T-helper 17 cell (primary cell): Measurements from ENCODE around the gene ZSCAN5B. TPM values are rescaled to one million over a fixed set of nuclear protein-coding genes. Genes with fewer than 3 reads are reported as not detected.
"Not testable (repeated sequence)": the region's sequence is repeated elsewhere in the genome, so short reads cannot be mapped to it uniquely, and the experiment has no call there.

Experiments used
- ATAC-seq: fragments of 150-1000 bp; cut with Tn5 transposase; 2 replicates; pipeline ENCODE4 v1.10.0; 2021; ENCODE audit warnings: mild to moderate bottlenecking, moderate library complexity
- DNase-seq, 3 donors: peaks; one replicate each; pipeline versions ENCODE4 v3.0.0 to v3.0.0-alpha.2; 2020 to 2021
- H3K9me3 ChIP-seq: one replicate; pipeline ENCODE4 v1.7.0; 2013; ENCODE audit warnings: low read length, mild to moderate bottlenecking; ENCODE audit not compliant: control insufficient read depth, poor library complexity, severe bottlenecking
- H3K27ac Mint-ChIP-seq: one replicate; pipeline ENCODE4 v1.8.0; 2022; ENCODE audit warnings: mild to moderate bottlenecking, moderate library complexity, mixed read lengths
- H3K27me3 Mint-ChIP-seq: one replicate; pipeline ENCODE4 v1.8.0; 2022; ENCODE audit warnings: mixed read lengths
- H3K36me3 Mint-ChIP-seq: one replicate; pipeline ENCODE4 v1.8.0; 2022; ENCODE audit warnings: low read depth, mixed read lengths
- H3K4me1 Mint-ChIP-seq: one replicate; pipeline ENCODE4 v1.8.0; 2022; ENCODE audit warnings: mild to moderate bottlenecking, mixed read lengths
- H3K4me3 Mint-ChIP-seq: one replicate; pipeline ENCODE4 v1.8.0; 2022; ENCODE audit warnings: mild to moderate bottlenecking, moderate library complexity, mixed read lengths
- total RNA-seq, 4 donors: library from RNA in 2 of 4; stranded (reverse) in 2 of 4; gene quantifications; one replicate each; pipeline ENCODE4 v1.2.3 and lab custom pipeline; 2022 to 2026

ZSCAN5B gene
- total RNA-seq, 2 donors from 2014 or later = not detected

DNA sequence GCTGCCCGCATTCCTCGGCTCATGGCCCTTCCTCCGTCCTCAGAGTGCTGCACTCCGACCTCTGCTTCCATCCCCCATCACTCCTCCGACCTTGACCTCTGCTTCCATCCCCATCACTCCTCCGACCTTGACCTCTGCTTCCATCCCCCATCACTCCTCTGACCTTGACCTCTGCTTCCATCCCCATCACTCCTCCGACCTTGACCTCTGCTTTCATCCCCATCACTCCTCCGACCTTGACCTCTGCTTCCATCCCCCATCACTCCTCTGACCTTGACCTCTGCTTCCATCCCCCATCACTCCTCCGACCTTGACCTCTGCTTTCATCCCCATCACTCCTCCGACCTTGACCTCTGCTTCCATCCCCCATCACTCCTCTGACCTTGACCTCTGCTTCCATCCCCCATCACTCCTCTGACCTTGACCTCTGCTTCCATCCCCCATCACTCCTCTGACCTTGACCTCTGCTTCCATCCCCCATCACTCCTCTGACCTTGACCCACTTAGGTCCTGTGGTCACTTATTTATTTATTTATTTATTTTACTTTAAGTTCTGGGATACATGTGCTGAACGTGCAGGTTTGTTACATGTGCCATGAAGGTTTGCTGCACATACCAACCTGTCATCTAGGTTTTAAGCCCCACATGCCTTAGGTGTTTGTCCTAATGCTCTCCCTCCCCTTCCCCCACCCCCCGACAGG lies 48.5 kb downstream of the ZSCAN5B start:
- H3K4me1 Mint-ChIP-seq = peaks cover 10% of the 10 kb centered on the region
- ATAC-seq, H3K36me3 Mint-ChIP-seq: not testable (repeated sequence)

DNA sequence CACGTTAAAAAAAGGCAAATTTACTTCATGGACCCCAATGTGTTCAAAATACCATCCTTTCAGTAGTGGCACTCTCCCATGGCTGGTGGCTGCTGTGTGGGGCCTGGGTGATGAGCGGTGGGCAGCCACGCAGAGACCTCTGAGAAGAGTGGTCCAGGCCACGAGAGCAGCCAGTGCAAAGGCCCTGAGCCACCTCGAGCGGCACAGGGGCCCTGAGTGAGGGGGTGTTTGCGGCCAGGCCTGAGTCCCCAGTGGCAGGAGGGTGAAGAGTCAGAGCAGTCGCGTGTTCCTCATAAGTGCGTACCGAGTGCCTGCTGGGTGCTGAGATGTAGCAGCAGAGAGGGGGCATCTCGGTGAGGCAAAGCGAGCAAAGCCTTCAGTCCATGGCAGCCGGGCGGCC lies 49.5 kb downstream of the ZSCAN5B start:
- H3K27me3 Mint-ChIP-seq = no peaks in the 10 kb centered on the region
- peaks cover 4% of the 10 kb centered on the region for H3K36me3 Mint-ChIP-seq
- peaks cover 6% of the 10 kb centered on the region for H3K4me1 Mint-ChIP-seq
- no peak overlapping the region for H3K4me3 Mint-ChIP-seq
- ATAC-seq (no peak), DNase-seq (no peak)
- no peak overlapping the region for H3K27ac Mint-ChIP-seq
- no peaks in the 10 kb centered on the region for H3K9me3 ChIP-seq

More for the DNA sequence above, 48.5 kb downstream of the ZSCAN5B start:
- H3K9me3 ChIP-seq, H3K4me3 Mint-ChIP-seq, H3K27me3 Mint-ChIP-seq, DNase-seq, H3K27ac Mint-ChIP-seq: not testable (repeated sequence)

DNA sequence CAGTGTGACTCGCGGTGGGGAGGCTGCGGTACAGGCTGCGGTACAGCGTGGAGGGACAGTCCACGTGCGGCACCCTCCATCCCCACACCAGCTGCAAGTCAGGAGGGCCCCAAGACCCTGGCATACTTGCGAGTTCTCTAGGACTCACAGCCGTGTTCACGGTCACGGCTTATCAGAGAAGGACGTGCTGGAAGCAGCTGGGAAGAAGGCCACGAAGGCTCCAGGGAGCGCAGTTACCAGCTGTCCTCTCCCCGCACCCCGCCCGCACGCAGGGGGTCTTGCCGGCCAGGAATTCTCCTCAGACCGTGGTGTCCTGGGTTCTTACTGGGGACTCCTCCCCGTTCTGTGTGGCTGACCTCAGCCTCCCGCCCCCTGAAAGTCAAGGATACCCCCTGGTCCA lies 50.3 kb downstream of the ZSCAN5B start:
- no peak overlapping the region for H3K4me3 Mint-ChIP-seq
- H3K4me1 Mint-ChIP-seq = peaks cover 6% of the 10 kb centered on the region
- ATAC-seq (no peak), DNase-seq (no peak)
- peaks cover 4% of the 10 kb centered on the region for H3K36me3 Mint-ChIP-seq
- H3K9me3 ChIP-seq = no peaks in the 10 kb centered on the region
- H3K27me3 Mint-ChIP-seq = no peaks in the 10 kb centered on the region
- no peak overlapping the region for H3K27ac Mint-ChIP-seq

DNA sequence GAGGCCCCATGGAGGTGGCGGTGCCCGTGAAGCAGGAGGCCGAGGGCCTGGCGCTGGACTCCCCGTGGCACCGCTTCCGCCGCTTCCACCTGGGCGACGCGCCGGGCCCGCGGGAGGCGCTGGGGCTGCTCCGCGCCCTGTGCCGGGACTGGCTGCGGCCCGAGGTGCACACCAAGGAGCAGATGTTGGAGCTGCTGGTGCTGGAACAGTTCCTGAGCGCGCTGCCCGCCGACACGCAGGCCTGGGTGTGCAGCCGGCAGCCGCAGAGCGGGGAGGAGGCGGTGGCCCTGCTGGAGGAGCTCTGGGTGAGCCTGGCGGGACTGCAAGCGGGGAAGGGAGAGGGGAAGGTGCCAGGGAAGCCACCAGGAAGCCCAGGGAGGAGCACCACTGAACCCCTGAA lies 50.7 kb downstream of the ZSCAN5B start:
- H3K4me1 Mint-ChIP-seq = peaks cover 8% of the 10 kb centered on the region
- ATAC-seq (no peak), DNase-seq (no peak)
- H3K27ac Mint-ChIP-seq = no peak overlapping the region
- H3K36me3 Mint-ChIP-seq = peaks cover 4% of the 10 kb centered on the region
- H3K27me3 Mint-ChIP-seq = no peaks in the 10 kb centered on the region
- no peaks in the 10 kb centered on the region for H3K9me3 ChIP-seq
- no peak overlapping the region for H3K4me3 Mint-ChIP-seq

DNA sequence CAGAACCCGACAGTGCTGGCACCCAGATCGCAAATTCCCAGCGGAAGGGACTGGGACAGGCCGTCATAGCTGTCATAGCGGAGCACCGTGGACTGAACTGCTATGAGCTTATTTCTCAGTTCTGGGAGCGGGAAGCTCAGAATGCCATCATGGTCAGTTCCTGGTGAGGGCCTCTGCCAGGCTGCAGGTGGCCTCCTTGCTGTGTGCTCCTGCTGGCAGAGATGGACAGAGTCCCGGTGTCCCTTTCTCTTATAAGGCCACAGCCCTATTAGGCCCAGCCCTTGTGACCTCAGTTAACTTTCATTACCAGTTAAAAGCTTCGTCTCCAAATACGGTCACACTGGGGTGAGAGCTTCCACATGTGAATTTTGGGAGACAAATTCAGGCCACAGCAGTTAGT lies 51.9 kb downstream of the ZSCAN5B start:
- H3K9me3 ChIP-seq = no peaks in the 10 kb centered on the region
- Mint-ChIP-seq H3K27me3 (no peaks in the 10 kb centered on the region), H3K4me3 (no peak overlapping the region), H3K36me3 (peaks cover 4% of the 10 kb centered on the region), H3K4me1 (peaks cover 14% of the 10 kb centered on the region), H3K27ac (no peak overlapping the region)
- DNase-seq = no peak
- no peak for ATAC-seq

DNA sequence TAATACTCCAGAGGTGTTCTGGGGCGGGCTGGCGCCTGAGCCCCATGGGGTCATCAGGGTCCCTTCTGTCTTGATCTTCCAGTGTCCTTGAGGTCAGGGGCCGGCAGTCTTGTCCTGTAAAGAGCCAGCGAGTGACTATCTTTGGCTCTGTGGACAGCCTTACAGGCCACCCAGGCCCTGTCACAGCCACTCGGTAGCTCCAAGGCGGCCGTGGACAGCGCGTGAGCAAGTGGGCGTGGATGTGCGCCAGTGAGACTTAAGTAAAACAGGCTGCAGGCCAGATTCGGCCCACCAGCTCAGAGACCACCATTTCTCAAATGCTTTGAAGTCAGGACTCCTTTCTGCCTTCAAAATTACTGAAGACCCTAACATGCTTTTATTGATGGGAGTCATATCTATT lies 52.8 kb downstream of the ZSCAN5B start:
- H3K36me3 Mint-ChIP-seq = peaks cover 4% of the 10 kb centered on the region
- DNase-seq = no peak

DNA sequence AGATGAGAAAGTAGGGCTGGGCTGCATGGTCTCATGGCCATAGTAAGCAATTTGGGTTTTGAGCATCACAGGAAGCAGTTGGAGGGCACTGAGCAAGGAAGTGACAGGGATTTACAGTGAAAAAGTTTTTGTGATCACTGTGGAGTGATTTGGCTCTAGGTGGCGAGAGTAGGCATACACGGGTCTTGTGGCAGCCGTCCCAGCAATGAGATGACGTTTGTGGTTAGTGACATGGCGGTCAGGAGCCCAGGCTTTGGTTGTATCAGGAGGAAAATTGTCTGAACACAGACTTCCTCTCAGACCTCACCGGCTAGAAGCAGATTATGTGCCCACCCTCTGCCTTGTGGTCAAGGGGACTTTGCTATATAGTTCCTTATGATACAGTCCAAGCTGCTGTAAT lies 53.2 kb downstream of the ZSCAN5B start:
- peaks cover 2% of the 10 kb centered on the region for H3K36me3 Mint-ChIP-seq
- H3K4me3 Mint-ChIP-seq = no peak overlapping the region
- H3K4me1 Mint-ChIP-seq = peaks cover 25% of the 10 kb centered on the region
- DNase-seq (no peak), ATAC-seq (no peak)
- H3K27ac Mint-ChIP-seq = peak overlapping the region; percentile 84
- no peaks in the 10 kb centered on the region for H3K9me3 ChIP-seq
- no peaks in the 10 kb centered on the region for H3K27me3 Mint-ChIP-seq

More for the DNA sequence above, 52.8 kb downstream of the ZSCAN5B start:
- Mint-ChIP-seq H3K4me1 (peaks cover 23% of the 10 kb centered on the region), H3K27me3 (no peaks in the 10 kb centered on the region), H3K27ac (peak overlapping the region; percentile 84), H3K4me3 (no peak overlapping the region)
- H3K9me3 ChIP-seq = no peaks in the 10 kb centered on the region
- ATAC-seq = no peak

DNA sequence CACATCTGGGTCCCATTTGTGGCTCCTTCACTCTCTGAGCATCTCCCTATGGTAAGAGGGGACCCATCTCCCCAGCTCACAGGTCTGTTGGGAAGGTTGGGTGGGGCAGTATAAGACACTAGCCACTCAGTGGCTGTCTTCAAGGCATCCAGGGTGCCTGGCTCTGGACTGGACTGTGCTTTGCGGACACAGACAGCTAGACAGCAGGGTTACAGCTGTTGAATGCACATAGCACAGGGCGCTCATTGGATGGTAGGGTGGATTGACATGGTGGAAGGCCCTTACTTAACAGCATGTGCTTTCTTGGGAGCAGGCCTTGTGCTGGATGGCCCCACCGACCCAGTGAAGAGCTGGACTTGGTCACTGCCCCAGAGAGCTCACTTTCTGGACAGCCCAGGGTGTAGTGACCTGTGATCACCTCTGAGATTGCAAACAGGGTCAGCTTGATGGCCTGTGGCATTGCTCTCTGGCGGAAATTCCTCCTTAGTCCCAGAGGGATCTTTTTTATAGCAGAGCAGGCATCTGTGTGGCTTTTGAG lies 54.6 kb downstream of the ZSCAN5B start:
- H3K27me3 Mint-ChIP-seq = no peaks in the 10 kb centered on the region
- no peak for DNase-seq
- H3K4me3 Mint-ChIP-seq = no peak overlapping the region
- H3K36me3 Mint-ChIP-seq = peaks cover 2% of the 10 kb centered on the region
- H3K27ac Mint-ChIP-seq = peak overlapping the region; percentile 84
- H3K4me1 Mint-ChIP-seq = peaks cover 25% of the 10 kb centered on the region
- no peaks in the 10 kb centered on the region for H3K9me3 ChIP-seq
- no peak for ATAC-seq

DNA sequence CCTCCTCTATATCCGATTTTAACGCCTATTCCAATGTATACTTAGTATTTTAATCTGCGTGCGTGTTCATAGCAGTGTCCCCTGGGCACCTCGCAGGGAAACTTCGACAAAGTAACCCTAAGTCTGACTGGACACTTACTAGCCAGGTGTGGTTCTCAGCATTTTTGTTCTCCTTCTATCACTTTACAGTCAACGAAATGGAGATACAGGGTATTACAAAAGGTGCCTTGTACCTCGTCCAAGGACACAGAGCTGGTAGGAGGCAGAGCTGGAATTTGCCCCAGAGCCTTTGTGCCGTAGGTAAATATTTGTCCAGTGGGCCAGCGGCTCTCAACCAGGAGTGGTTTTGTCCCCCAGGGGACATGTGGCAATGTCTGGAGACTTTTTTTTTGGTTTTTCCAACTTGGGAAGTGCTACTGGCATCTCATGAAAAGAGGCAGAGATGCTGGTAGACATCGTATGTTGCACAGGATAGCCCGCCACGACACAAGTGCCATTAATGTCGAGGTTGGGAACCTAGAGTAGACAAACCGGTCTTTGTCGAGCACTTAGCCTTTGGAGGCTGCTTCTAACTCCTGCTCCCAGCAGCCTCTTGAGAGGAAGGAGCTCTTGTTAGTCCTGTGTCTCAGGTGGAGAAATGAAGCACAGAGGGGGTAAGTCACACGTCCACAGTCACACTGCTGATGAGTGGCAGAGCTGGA lies 55.3 kb downstream of the ZSCAN5B start:
- Mint-ChIP-seq H3K27me3 (no peaks in the 10 kb centered on the region), H3K36me3 (peaks cover 2% of the 10 kb centered on the region), H3K27ac (peak overlapping the region; percentile 96), H3K4me3 (peak overlapping the region; percentile 99), H3K4me1 (peaks cover 25% of the 10 kb centered on the region)
- H3K9me3 ChIP-seq = no peaks in the 10 kb centered on the region
- no peak for DNase-seq
- no peak for ATAC-seq

DNA sequence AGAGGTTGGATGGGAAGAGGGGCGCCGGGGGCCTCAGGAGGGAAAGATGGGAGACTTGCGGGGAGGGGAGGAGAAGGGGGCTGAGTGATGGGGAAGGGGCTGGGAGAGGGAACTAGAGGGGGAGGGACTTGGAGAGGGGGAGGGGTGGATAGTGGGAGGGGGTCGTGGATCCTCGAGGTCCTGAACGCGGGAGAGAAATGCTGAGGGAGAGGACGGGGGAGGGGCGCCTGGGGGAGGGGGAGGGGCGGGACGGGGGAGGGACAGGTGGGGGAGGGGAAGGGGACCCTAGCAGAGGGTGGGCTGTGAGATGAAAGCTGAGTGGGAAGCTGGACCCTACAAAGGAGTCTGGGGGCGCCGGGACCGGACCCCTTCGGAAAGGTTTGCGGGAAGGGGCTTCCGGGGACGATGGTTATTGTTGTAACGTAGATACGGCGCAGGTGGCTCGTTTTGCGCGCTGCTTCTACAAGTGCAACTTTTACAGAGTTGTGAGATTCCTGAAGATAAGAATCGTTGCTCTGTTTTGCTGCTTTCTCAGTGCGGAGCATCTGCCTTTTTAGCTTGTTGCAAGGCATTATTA lies 56.1 kb downstream of the ZSCAN5B start:
- Mint-ChIP-seq H3K4me3 (peak overlapping the region; percentile 99), H3K27me3 (no peaks in the 10 kb centered on the region), H3K36me3 (peaks cover under 1% of the 10 kb centered on the region), H3K27ac (peak overlapping the region; percentile 96), H3K4me1 (peaks cover 25% of the 10 kb centered on the region)
- no peaks in the 10 kb centered on the region for H3K9me3 ChIP-seq
- DNase-seq (peak in 1 of 3 donors; percentile 23), ATAC-seq (no peak)

DNA sequence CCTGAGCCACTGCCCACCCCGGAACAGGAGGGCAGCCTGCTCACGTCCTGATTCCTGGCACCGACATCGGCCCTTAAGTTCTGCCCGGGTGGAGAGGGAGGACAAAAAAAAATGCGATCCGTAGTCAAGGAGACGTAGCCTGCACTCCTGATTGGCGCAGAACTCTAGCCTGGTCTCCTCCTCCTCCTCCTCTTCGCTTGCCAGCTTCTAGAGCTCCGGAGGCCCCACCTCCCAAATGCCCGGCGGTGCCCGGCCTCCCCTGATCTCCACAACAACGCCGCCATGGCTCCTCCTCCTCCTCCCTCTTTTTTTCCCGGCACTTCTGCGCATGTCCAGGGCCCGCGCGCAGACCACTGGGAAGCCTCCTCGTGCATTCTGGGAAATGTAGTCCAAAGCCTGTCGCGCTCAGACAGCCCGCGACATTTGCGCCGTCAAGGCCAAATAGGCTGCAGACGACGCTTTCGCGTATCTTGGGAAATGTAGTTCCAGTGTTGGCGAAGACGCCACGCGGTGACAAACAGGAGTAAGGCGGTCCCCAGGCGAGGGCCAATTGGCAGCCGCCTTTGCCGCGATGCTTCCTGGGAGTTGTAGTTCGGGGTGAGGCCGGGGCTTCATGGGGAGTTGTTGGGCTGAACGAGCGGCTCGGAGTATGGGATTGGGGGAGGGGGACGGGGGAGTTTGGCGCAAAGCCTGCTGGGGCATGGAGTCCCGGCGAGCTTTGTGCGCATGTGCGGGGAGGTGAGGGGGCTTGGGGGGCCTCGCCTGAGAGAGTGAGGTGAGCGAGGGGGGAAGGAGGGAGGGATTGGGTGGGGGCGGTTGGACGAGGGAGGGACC lies 56.8 kb downstream of the ZSCAN5B start, which contains the start of gene ZNF444:
TSS of gene ZNF444 (plus strand) at position 705 of the 834 bp plus-strand sequence. CDS start 5,625 bp downstream, outside the sequence.
- H3K36me3 Mint-ChIP-seq = no peaks in the 10 kb centered on the region
- peak; percentile 94 to 98 (median 98) for DNase-seq
- peak; percentile 89 for ATAC-seq
- no peaks in the 10 kb centered on the region for H3K9me3 ChIP-seq
- H3K27me3 Mint-ChIP-seq = no peaks in the 10 kb centered on the region
- peak within 1 kb of the TSS; percentile 99 for H3K4me3 Mint-ChIP-seq
- H3K4me1 Mint-ChIP-seq = peaks cover 25% of the 10 kb centered on the region
- H3K27ac Mint-ChIP-seq = peak within 1 kb of the TSS; percentile 96

DNA sequence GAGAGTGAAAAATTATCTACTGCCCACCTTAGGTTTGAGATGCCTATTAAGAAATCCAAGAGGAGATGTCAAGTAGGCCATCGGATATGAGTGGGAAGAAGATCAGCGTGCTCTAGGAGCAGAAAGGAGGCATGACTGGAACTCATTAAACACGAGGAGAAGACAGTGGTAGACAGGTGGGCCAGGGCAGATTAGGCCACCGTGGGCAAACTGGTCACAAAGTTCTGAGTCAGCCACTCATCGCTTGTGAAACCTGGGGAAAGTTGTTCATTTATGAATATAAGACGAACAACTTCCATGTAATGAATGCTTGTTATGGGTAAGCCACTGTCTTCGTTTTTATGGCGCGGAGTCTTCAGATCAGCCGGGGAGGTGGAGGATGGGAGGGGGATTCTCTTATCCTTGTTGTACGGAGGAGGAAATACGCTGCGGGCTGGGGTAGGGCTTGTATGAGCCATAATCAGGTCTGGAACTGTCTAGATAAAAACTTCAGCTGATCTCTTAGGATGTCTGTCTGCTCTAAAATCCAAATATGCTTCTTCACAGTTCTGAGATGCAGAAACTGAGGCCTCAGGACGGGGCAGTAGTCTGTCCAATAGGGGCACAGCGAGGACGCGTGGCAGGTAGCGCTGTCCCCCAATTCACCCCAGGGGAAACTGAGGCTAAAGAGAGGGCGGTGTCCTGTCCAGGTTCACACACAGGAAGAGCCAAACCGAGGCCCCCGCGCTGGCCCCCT lies 57.6 kb downstream of the ZSCAN5B start:
- Mint-ChIP-seq H3K36me3 (no peaks in the 10 kb centered on the region), H3K27me3 (no peaks in the 10 kb centered on the region), H3K4me1 (peaks cover 25% of the 10 kb centered on the region), H3K27ac (peak overlapping the region; percentile 96), H3K4me3 (peak overlapping the region; percentile 99)
- DNase-seq (no peak), ATAC-seq (no peak)
- no peaks in the 10 kb centered on the region for H3K9me3 ChIP-seq
